GM21367 (cell line): ENCODE data around the gene ZNF594.
A peak's percentile ranks its signal among the peaks of the same experiment; 100 is the strongest.
"Not testable (repeated sequence)": the region's sequence is repeated elsewhere in the genome, so short reads cannot be mapped to it uniquely, and the experiment has no call there.

Experiments
- ATAC-seq: cut with Tn5 transposase; IDR thresholded peaks from one replicate; pipeline ENCODE4 v1.9.1; 2021; ENCODE audit not compliant: unreplicated experiment

The ZNF594 gene

DNA sequence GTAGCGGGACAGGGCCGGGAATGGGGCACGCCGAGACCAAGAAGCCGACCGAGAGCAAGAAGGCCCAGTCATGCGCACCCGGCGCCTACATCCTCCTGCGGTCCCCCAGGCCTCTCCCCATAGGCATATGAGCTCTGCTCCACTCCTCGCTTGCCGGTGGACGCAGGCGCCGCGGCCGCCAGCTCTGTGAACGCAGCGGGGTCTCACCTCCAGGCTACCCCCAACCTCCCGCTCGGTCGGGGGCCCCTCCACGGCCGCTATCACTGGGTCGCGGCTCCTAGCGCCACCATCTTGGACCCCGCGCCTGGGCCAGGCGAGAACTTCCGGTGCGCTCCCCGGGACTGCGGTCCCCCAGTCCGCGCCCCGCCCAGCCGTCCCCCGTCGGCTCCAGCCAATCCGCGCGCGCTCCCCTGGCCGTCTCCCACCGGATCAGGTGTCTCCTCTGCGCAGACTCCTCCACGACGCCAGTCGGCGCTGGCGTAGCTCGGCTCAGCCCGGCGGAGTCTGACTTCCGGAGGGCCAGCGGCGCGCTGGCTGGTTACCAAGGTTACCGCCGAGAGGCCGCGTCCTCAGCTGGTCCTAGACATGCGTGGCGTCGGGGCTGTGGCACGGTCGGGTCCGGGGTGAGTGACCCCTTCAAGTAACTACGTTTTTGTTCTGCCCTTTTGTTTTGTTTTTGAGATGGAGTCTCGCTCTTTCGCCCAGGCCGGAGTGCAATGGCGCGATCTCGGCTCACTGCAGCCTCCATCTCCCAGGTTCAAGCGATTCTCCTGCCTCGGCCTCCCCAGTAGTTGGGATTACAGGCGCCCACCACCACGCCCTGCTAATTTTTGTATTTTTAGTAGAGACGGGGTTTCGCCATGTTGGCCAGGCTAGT is at the start of gene ZNF594:
Gene ZNF594, minus strand, starts transcription at position 328 of the 877 bp plus-strand sequence. CDS start 7,612 bp downstream, outside the sequence.
- peak; percentile 87 for ATAC-seq

DNA sequence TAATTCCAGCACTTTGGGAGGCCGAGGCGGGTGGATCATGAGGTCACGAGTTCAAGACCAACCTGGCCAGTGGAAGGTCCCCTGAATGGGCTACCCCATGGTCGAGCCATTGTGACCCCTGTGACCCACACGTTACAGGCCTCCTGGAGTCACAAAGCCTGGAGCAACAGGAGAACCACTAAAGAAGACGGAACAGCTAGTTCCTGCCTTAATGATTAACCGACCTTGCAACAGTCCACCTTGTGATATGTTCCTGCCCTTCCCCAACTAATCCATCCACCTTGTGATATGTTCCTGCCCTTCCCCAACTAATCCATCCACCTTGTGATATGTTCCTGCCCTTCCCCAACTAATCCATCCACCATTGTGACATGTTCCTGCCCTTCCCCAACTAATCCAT is 48.1 kb upstream of the ZNF594 start:
- ATAC-seq, result not testable (repeated sequence)

DNA sequence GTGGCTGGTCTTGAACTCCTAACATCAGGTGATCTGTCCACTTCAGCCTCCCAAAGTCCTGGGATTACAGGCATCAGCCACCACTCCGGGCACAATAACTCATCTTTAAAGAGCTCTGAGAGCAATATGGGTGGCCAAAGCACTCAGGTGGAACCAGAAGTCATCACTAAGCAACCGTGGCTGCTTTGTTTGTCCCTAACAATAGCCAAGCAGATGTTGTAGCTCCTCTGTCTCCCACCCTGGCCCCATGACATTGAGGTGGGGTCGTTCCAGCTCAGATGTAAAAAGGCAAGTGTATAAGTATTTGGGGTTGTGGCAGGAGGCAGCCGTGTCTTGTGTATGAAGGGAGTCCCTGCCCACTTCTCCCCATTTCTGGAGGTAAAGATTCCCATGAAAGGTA is 46.7 kb upstream of the ZNF594 start:
- ATAC-seq, result no peak

DNA sequence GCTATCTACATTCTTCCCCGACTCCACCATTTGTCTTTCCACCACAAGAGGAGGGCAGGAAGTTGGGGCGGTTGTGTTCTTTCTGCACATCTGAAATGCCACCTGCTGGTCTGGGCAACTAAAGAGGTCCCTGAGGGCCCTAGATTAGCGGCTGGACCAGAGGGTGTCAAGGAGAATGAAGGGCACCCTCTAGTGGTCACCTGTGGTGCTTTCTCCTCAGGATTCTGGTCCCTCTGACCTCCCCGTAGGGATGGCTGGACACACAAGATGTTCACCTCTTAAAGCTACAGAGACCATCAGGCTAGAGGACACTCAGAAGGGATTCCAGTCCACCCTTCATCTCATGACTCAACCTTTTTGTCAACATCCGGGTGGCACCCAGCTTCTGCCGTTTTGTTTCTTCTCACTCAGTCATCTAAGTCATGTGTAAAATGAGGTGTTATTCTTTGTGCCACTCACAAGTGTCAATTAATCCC is 45.9 kb upstream of the ZNF594 start:
- ATAC-seq, result no peak

DNA sequence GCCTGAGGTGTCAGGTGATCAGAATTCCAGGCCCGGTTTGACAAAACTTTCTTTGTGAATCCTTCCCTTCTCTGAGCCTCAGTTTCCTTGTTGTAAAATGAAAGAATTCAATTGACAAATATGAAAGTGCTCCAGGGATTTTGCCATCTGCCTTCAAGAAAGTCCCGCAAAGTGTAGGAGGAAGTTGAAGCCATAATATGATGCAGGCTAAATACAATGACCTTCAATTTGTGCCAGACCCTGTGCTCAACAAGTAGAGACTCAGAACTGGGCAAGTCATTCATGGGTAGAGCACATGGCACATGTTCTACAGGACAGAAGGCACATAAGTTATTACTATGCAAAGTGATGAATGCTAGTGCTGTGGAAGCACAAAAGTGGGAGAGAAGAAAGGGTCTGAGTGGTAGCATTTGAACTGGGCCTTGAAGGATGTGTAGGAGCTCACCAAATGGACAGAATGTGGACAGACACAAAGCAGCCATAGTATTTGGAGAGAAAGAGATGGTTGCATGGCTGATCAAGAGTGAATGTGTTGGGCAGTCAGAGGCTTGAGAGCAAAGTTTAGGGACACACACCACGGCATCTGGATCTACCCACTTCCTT is 45.4 kb upstream of the ZNF594 start:
- ATAC-seq, result no peak

DNA sequence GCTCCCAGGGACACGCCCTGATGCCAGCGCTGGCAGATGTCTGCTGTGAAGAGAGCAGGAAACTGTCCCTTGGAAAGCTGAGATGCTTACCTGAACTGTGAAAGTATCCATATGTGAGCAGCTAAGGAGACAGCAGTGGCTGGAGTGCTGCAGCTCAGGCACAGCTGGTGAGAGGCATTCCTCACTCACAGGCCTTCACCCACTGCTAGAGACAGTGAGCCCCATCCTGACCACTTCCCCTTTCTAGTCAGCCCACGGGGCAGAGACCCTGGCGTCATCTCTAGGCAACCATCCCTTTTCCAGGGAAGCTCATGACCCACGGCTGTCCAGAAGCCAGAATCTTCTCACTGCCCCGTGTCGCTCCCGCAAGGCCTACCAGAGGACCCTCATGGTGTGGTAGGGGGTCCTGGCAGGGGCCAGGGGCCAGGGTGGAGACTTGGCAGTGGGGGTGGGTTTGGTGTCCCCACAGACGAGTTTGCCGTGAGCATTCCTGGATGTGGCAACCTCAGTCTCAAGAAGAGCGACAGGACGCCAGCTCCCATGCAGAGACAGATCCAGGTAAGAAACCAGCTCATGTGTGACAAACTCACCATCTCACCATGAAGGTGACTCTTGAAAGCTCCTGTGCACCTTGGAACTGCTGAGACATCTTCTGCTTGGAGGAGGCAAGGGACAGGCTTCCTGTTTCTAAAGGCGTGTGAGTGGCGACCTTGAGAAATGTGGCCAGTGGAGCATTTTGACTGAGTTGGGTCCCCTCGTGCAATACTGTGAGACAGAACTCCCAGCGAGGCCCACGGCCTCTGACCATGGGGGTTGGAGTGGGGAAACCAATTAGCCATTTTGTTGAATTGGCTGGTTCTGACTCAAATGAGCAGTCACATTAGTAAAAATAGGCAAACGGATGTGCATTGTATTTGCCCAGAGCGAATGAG is 43.2 kb upstream of the ZNF594 start, which contains the start of gene SCIMP:
Gene SCIMP, minus strand, starts transcription at position 216 of the 932 bp plus-strand sequence. Its CDS starts 105 bp downstream, at position 111.
- peak; percentile 57 for ATAC-seq

DNA sequence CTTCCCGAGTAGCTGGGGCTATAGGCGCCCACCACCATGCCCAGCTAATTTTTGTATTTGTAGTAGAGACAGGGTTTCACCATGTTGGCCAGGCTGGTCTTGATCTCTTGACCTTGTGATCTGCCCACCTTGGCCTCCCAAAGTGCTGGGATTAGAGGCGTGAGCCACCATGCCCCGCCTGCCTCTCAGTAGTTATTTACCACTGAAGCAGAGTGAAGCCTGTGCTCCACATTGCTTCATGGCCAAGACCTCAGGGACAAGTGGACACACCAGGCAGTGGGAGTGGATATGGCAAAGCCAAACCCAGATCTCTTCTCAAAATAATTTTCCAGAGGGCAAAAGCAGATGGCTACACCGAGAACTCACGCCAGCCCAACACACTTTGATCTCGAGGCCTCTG is 41.8 kb upstream of the ZNF594 start:
- ATAC-seq, result not testable (repeated sequence)

DNA sequence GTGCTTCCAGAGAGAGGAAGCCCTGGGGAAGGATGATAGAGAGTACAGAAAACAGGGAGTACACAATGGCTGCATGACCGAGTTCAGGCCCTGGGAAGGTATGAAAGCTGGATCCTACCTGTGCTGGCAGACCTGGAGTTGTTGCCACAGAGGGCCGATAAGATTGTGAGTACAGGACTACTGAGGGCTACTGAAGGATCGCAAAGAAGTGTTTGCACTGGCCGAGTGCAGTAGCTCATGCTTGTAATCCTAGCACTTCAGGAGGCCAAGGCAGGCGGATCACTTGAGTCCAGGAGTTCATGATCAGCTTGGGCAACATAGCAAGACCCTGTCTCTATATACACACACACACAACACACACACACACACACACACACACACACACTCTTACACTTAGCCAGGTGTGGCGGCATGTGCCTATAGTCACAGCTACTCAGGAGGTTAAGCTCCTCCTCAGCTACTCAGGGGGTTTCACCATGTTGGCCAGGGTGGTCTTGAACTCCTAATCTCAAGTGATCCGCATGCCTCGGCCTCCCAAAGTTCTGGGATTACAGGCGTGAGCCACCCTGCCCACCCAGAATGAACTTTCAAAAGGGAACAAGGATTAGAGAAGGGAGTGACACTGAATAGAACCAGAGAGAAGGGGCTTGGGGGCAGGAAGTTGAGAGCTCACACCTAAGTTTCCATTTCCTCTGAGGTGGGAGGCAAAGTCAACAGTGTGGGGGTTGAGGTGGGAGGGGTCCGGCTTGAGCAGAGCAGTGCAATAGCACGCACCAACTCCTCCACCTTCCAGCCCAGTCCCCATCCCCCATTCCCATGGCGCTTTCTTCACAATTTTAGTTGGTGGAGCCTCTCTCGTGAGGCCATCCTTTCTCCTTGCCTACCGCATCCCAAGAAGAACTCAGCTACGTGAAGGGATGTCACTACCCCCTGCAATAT is 35.5 kb upstream of the ZNF594 start:
- ATAC-seq, result no peak

DNA sequence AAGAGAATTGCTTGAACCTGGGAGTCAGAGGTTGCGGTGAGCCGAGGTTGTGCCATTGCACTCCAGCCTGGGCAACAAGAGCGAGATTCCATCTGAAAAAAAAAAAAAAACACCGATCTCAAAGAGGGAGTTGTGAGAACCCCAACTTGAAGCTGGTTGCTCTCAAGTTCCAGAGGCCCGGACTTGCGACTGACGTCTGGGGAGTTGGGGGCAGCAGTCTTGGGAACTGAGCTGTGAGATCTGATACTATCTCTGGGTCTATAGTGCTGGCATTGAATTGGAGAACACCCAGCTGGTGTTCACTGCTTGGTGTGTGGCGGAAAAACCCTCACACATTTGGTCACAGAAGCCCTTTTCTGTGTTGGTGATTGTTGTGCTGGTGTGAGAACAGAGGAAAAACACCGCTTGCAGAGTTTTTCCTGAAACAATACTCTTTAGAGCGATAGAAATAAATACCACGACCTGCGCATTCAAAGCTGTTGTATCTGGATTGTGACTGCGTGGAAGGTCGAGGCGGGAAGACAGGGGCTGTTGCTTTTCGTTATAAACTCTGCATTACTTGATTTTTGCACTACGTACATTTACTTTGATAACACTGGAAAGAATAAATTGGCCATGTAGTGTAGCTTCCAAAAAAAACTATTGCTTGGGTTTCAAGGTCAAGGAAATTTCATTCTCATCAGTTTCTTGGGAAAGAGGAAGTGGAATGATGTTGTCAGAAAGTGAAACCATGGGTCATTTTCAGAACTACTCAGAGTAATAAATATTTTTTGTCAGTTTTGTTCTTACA is 34.2 kb upstream of the ZNF594 start:
- no peak for ATAC-seq

DNA sequence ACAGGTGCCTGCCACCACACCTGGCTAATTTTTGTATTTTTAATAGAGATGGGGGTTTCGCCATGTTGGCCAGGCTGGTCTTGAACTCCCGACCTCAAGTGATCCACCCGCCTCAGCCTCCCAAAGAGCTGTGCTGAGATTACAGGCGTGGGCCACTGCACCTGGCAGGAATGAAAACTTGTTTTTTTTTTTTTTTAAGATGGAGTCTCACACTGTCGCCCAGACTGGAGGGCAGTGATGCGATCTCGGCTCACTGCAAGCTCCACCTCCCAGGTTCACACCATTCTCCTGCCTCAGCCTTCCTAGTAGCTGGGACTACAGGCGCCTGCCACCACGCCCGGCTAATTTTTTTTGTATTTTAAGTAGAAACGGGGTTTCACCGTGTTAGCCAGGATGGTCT is 30.2 kb upstream of the ZNF594 start:
- not testable (repeated sequence) for ATAC-seq

DNA sequence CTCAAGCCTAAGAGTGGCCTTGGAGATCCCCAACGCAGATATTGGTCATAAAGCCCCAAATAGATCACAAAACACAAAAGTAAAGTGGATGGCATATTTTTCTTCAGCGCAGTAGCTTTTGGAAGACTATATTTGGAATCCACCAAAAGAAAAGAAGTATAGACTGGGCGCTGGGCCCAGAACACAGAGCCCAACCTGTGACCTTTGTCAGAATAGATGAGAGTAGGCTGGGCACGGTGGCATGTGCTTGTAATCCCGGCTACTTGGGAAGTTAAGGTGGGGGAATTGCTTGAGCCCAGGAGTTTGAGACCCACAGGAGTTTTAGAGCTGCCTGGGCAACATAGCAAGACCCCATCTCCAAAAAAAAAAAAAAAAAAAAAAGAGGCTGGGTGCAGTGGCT is 28.4 kb upstream of the ZNF594 start:
- ATAC-seq, result no peak

DNA sequence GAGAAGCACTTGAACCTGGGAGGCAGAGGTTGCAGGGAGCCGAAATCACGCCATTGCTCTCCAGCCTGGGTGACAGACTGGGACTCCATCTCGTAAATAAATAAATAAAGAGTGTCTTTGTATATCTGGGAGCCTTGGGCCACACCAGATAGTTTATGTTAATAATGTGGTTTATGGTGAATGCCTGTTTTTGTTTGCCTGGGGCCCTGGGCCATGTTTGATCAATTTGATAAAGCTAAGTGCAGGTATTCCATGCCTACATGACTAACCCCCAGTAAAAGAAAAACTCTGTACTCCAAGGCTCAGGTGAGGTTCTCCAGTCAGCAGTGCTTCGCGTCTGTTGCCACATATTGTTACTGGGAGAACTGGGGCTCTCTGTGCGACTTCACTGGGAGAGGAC is 27.9 kb upstream of the ZNF594 start:
- ATAC-seq, result no peak

DNA sequence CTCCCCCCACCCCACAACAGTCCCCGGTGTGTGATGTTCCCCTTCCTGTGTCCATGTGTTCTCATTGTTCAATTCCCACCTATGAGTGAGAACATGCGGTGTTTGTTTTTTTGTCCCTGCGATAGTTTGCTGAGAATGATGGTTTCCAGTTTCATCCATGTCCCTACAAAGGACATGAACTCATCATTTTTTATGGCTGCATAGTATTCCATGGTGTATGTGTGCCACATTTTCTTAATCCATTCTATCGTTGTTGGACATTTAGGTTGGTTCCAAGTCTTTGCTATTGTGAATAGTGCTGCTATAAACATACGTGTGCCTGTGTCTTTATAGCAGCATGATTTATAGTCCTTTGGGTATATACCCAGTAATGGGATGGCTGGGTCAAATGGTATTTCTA is 25.9 kb upstream of the ZNF594 start:
- ATAC-seq, result not testable (repeated sequence)

DNA sequence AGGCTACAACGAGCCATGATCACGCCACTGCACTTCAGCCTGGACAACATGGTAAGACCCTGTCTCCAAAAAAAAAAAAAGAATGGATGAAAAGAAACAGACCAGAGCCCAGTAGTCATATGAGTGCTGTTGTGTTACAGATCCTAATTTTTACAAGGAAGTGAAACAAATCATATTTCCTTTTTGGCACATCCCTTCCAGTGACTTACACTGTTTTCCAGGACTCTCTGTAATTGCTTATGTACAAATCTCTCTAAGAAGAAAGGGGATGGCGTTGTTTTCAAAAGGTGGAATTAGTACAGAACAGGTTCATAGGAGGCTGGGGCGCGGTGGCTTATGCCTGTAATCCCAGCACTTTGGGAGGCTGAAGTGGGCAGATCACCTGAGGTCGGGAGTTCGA is 19.8 kb upstream of the ZNF594 start:
- no peak for ATAC-seq

DNA sequence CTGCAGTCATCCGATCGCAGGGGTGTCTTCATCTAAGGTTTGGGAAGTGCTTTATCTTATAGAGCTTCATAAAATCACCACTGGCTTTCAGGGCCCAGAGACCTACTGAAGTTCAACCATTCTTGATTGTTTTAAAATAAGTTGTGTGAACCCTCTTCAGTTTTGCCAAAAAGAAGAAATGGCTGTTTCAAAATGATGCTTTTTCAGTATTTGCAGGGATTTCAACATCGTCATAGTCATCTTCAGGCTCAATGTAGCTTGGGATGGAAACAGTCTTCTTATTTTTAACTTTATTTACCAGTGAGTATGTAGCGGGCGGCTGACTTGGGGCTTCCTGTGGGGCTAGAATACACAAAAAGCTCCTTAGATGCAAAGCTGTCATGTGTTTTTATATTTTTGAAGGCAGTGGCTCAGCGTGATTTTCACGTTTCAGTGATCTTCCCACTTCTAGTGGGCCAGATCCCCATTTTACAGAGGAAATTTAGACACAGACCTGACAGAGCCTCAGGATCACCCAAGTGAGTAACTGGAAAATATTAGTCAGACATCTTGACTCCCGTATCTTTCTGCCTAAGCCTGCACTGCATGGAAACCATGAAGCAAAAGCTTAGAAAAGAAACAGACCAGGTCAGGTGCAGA is 19.1 kb upstream of the ZNF594 start:
- no peak for ATAC-seq

DNA sequence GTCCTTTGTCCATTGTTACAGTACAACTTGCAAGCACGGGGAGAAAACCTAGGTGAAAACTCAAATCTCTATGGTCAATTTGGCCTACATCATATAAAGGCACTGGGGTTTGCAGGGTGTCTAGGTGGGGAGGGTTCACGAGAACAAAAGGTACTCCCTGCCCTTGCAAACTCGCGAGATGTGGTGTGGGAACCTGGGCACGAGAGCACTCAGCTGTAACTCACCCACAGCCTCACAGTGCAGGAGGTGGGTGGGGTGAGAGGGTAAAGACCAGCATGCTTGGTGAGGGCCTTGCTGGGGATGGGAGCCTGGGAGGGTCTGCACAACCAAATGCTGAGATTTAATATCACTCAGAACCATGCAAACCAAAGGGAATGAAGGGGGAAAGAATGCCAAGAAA is 18.4 kb upstream of the ZNF594 start:
- ATAC-seq, result no peak

DNA sequence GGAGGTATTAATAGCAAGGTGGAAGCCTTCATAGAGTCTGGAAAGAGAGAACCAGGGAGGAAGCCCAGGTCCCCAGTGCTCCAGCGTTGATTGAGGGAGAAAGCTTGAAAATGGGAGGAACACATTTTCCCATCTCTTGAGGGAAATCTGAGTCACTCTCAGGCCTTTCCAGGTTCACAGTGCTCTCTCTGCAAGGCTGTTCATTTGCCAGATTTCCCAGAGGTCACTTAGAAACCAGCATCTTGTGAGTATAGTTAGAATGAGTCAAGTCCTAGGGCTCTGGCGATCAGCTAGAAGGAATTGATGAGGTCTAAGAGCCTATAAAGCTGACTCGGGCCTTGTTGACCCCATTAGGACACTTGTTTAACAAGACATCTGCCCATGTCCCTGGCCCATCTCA is 17.7 kb upstream of the ZNF594 start:
- ATAC-seq, result no peak

DNA sequence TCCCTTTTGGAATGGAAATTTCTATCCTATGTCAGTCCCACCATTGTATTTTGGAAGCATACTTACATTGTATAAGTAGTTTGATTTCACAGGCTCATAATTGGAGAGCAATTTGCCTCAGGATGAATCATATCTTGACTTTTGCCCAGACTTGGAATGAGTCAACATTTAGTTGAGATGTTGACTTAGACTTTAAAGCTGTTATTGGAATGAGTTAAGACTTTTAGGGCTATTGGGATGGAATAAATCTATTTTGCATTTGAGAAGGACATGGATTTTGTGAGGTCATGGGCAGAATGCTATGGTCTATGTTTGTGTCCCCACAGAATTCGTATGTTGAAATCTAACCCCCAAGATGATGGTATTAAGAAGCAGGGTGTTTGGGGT is 12.2 kb upstream of the ZNF594 start:
- ATAC-seq, result no peak
